Embryonic facial prominence (tissue), 1 donor: ENCODE results near the gene FOXI3.

ENCODE experiments used
- DNase-seq: peaks from one replicate; pipeline ENCODE4 v3.0.0-alpha.2; 2016; ENCODE audit errors: extremely low spot score

The FOXI3 gene

GRCh38 chr2:88452565-88452905 is at the start of gene FOXI3:
TSS of gene FOXI3 (minus strand) at chr2:88452693. CDS start at chr2:88452535, 158 bp downstream.
- no peak for DNase-seq

- no peak for DNase-seq
Measured at GRCh38 chr2:88500691-88501090, 48.2 kb upstream of the FOXI3 start.

GRCh38 chr2:88499204-88499603 is 46.7 kb upstream of the FOXI3 start:
- no peak for DNase-seq

DNA sequence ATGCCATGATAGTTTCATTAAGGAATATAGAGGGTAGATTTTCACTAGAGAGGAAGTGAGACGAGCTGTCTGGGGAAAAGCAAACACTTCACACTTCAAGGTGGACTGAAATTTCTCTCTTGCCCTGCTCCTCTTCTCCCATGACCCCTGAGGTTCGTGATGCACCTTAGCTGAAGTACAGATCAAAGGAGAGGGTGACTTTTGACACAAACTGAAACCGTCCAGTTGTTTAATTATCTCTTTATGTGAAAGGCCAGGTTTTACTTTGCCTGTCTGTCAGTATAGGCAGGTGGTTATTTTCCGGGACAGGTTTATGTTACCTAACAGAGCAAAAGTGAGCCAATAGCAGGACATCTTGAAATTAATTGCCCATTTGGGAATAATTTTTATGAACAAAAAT is 41.0 kb upstream of the FOXI3 start:
- DNase-seq, result no peak

DNA sequence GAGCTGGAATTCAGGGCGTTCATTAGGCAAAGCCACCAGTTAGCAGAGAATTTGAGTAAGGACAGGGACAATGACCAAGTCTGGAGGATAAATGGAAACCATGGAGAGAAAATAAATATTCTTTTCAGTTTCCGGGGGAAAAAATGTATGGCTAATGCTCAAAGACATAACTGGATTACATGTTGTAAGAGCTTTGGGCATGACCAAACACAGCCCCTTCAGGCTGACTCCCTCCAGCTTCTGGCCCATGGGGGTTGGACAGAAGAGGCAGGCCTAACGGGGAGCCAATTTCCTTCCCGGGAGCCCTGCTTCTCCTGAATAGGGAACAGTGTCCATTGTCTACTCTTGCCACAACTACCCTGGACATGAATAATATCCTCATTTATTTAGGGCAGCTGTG is 39.5 kb upstream of the FOXI3 start:
- no peak for DNase-seq

- DNase-seq, result no peak
Measured at GRCh38 chr2:88489181-88489580, 36.7 kb upstream of the FOXI3 start.

DNA sequence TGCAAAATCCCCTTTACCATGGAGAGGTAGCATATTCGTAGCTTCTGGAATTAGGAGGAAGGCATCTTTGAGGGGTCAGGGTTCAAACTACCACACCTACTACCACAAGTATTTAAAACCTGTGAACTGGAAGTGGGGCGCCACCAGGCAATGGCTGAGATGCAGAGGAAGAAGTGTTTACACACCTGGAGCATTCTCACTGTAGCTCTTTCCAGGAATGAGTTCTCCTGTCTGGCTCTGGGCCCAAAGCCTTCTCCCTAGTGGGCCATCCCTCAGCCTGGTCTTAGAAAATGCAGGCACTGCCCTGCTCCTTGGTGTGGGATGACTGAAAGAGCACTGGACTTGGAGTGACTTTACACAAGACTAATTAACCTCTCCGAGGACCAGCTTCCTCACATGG is 30.7 kb upstream of the FOXI3 start:
- no peak for DNase-seq

DNA sequence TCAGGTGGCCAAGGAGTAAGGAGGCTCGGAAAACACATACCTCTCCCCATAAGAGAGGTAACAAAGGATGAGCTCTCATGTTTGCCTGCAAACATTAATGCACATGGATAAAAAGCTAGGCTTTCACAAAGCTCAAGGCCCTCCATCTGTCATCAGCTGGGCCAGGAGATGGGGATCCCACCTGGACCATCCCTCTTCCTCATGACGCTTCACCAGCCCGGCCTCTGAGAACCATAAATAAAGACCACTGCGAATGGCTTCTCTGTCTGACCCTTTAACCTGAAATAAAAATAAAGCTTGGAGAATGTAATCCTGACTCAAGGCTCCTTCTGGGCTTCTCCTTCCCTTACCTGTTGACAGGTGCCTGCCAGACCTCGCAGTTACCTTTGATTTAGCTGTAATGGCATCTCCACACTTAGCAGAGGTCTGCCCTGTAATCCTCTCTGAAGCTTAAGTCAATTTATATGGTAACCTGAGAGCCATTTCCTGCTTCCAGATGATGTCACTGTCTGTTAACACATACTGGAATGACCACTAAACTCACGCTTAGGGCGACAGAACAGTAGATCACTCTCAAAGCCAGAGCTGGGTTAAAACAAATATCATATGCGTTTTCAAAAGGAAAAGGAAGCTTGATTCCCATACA is 29.3 kb upstream of the FOXI3 start:
- DNase-seq, result no peak

GRCh38 chr2:88472811-88473210 is 20.3 kb upstream of the FOXI3 start:
- no peak for DNase-seq

DNA sequence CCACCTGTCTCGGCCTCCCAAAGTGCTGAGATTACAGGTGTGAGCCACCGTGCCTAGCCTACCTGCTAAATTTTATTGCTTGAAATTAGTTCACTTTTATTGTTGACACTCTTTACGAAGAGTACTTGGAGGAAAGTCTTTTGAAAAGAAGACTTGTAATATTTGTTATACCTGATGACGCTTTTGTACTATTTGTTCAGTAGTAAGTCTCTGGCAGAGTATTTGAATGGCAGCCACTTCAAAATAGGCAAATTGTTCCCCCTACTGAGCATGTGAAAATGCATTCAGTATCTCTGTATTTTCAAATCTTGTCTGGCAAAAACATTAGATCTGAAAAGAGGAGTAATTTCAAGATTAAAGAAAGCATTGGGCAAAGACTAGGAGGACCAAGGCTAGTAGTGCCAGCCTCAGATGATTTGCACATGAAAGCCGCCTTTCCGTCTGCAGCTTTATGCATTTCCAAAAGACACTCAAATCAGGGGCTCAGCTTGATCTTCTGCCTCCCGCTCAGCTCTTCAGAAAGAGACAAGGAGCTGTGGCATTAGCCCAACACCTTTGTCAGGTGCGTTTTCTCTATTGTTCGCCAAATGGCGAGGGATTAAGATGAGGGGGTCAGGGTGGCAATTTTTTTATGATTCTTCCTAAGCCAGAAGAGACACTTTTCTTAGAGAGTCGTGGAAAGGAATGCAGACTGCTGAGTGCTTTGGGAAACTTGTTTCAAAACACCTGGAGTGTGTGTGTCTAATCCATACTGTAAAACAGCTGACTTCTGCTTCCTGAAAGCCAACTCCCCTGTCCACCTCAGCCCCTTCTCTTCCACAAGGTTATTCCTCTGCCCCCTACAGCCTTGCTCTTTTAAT is 18.8 kb upstream of the FOXI3 start:
- DNase-seq, result no peak

DNA sequence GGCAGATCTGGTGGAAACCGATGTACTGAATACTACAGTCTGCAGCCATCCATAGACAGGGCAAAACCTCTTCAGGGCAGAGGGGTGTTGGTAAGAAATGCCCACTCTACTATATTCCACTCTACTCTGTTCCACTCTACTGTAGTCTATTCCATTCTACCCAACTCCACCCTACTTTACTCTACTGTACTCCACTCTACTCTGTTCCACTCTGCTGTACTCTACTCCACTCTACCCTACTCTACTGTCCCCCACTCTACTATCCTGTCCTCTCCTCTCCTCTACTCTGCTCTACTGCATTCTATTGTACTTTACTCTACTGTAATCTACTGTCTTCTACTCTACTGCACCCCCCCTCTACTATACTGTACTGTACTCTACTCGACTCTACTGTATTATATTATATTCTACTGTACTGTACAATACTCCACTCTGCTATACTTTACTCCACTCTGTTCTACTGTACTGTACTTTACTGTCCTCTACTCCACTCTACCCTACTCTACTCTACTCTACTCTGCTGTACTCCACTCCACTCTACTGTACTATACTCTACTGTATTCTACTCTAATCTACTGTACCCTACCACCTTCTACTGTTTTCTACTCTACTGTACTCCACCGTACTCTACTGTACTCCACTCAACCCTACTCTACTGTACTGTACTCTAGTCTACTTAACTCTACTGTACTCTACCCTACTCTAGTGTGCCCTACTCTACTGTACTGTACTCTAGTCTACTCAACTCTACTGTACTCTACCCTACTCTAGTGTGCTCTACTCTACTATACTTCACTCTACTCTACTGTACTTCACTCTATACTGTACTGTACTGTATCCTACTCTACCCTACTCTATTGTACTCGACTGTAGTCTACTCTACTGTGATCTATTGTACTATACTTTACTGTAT is 17.0 kb upstream of the FOXI3 start:
- DNase-seq, result no peak

DNA sequence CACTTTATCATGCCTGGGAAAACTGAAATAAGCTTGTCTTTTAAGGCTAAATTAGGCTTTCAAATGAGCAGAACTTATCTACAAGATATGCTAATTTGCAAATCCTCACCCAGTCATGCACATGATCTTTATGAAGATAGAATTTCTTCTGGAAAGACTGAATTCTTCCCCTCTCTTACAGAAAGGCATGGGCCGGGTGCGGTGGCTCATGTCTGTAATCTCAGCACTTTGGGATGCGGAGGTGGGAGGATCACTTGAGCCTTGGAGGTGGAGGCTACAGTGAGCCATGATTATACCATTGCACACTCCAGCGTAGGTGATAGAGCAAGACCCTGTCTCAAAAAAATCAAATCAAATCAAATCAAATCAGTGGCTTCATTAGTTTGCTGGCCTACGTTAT is 11.7 kb upstream of the FOXI3 start:
- DNase-seq, result no peak

- DNase-seq, result no peak
Measured at GRCh38 chr2:88458633-88459032, 6.1 kb upstream of the FOXI3 start.

DNA sequence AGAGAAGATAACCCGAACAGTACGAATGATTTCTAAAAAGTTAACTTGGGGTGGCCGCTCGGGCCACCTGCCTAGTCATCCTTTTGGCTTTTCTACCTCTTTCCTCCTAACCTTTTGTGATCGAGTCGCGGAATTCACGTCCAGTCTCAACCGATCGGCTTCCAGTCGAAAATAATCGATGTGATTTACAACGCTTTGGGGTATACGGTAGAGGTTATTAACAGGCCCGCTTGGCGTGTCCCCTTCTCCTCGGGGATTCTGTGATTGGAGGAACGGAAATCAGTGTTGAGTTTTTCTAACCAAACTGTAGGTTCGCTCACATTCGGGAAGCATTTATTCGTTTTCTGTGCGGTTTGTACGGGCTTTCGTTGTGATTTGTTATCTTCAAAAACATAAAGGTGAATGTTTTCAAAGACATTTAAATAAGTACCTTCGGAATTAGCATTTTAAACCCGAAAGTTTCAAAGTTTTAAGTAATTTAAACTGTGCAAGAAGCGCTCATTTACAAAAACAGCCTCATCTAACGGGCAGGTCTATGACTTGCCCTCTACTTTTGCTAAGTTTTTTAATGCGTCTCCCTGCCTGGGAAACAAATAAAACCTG is 588 bp upstream of the FOXI3 start:
- DNase-seq, result no peak

DNA sequence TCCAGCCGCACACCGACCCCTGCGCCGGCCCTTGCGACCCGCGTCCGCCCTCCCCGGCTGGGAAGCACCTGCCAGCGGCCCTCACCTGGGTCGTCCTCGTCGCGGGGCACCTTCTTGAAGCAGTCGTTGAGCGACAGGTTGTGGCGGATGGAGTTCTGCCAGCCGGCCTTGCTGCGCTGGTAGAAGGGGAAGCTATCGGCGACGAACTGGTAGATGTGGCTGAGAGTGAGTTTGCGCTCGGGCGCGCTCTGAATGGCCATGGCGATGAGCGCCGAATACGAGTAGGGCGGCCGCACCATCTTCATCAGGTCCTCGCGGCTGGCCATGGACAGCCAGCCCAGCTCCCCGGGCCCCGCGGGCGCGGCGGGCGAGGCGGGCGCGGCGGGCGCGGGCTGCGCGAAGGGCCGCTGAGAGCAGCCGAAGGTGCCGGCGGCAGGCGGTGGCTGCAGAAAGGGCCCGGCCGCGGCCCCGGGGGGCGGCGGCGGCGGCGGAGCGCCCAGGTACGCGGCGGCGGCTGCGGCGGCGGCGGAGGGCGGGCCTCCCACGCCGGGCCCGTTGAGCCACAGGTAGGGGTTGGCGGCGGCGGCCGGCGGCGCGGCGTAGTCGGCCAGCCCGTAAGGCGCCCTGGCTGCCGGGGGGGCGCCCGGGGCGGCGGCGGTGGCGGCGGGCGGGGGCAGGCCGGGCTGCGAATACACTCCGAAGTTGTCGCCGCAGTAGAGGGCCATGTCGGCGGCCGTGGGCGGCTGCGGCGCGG is 505 bp downstream of the FOXI3 start:
- no peak for DNase-seq

DNA sequence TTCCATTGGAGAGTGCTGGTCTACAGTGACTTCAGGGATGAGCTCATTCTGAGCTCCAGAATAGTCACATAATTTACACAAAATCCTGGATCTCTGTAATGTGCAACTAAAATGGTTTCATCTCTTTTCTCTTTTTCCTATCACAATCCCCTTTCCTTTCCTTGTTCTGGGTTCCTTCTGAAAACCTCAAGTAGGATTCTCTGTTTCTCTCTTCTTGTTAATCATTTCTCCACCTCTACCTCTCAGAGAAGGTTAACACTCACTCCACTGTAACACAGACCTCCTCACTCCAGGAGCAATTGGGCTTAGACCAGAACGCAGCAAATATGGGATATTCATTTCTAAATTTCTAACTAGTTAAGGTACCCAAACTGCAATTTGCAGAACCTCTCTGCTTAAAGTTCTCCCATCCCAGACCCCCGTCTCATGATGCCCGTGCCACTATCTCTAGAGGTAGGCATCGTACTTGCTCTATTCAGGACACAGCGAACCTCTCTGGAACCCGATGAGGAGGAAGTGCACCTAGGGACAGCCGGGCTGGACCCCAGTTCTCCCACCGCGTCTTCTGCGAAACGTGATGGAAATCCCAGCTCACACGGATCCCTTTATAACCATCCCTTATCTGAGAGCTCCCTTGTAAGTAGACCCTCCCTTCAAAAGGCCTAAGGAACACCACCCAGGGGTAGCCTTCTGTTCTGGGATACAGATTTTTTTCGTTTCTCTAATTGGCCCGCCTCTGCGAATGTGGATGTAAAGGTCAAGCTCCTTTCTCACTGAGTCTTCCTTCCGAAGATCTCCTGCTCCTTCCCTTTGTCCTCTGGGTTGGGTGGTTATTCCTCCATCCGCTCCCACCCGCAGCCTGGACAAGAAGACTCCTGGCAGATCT is 1.3 kb downstream of the FOXI3 start:
- DNase-seq, result no peak

DNA sequence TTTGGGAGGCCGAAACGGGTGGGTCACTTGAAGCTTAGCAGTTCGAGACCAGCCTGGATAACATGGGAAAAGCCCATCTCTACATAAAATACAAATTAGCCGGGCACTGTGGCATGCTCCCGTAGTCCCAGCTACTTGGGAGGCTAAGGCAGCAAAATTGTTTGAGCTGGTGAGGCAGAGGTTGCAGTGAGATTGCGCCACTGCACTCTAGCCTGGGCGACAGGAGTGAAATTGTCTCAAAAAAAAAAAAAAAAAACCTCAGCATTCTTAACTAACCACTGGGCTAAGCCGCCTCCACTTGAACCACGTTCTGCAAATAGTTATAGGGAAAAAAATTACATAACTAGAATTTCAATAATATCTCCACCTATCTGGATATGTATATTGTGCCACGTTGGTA is 2.3 kb downstream of the FOXI3 start:
- DNase-seq, result no peak

- no peak for DNase-seq
Measured at GRCh38 chr2:88448248-88448647, 4.2 kb downstream of the FOXI3 start.

- no peak for DNase-seq
Measured at GRCh38 chr2:88443353-88443938, 9.0 kb downstream of the FOXI3 start.

DNA sequence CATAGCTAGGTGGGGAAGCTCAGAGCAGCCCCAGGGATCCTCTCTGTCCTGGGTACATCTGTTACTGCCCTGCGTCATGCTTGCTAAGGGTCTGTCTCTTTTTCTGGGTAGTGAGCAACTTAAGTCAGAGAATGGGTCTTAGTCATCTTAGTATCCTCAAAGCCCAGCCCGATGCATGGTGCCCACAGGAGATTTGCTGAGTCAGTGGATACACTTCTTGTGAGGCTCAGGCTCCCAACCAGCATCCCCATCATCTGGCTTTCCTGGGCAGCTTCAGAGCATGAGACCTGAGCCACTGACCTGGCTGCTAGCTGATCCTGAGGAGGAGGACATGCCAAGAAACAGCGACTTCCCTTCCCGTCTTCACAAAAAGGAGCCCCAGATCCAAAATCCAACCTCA is 10.0 kb downstream of the FOXI3 start:
- no peak for DNase-seq
